GM12864 (cell line): Measurements from ENCODE around the gene CFAP20.

Experiments used
- DNase-seq: peaks from one replicate; pipeline ENCODE4 v3.0.0-alpha.2; 2011; ENCODE audit warnings: low read depth
- H3K4me3 ChIP-seq: 2 replicates; pipeline ENCODE4 v1.5.1; 2011; ENCODE audit warnings: mild to moderate bottlenecking, low read depth, low read length, control low read depth
- CTCF ChIP-seq: IDR thresholded peaks from 2 replicates; pipeline ENCODE4 v1.5.1; 2011; ENCODE audit warnings: low read depth, mild to moderate bottlenecking, moderate library complexity, low read length, control low read depth, inconsistent platforms; ENCODE audit errors: missing control alignments

The CFAP20 gene

GRCh38 chr16:58109881-58110280 is 19.3 kb downstream of the CFAP20 start:
- DNase-seq, result no peak
- no peak overlapping the region for H3K4me3 ChIP-seq
- no peak for TF ChIP-seq CTCF

GRCh38 chr16:58109330-58109729 is 19.9 kb downstream of the CFAP20 start:
- no peak overlapping the region for H3K4me3 ChIP-seq
- no peak for DNase-seq
- TF ChIP-seq CTCF, result no peak

GRCh38 chr16:58107709-58108108 is 21.5 kb downstream of the CFAP20 start:
- no peak overlapping the region for H3K4me3 ChIP-seq
- DNase-seq, result no peak
- no peak for TF ChIP-seq CTCF

GRCh38 chr16:58107228-58107627 is 22.0 kb downstream of the CFAP20 start:
- no peak for TF ChIP-seq CTCF

GRCh38 chr16:58105631-58106030 is 23.6 kb downstream of the CFAP20 start:
- no peak overlapping the region for H3K4me3 ChIP-seq
- TF ChIP-seq CTCF, result no peak
- no peak for DNase-seq

More at GRCh38 chr16:58107228-58107627, 22.0 kb downstream of the CFAP20 start:
- no peak for DNase-seq
- H3K4me3 ChIP-seq, result no peak overlapping the region

GRCh38 chr16:58102665-58103392 is 26.4 kb downstream of the CFAP20 start:
- no peak overlapping the region for H3K4me3 ChIP-seq
- DNase-seq, result no peak
- TF ChIP-seq CTCF, result no peak

- no peak overlapping the region for H3K4me3 ChIP-seq
- DNase-seq, result no peak
- no peak for TF ChIP-seq CTCF
Measured at GRCh38 chr16:58099956-58100300, 29.3 kb downstream of the CFAP20 start.
